Non-pigmented ciliary epithelial cell (primary cell): ENCODE data around the gene NCAPG2.
A peak's percentile ranks its signal among the peaks of the same experiment; 100 is the strongest.

Experiments used
- DNase-seq: peaks from one replicate; pipeline ENCODE4 v3.0.0-alpha.2; 2010; ENCODE audit warnings: low read depth

NCAPG2 gene

DNA sequence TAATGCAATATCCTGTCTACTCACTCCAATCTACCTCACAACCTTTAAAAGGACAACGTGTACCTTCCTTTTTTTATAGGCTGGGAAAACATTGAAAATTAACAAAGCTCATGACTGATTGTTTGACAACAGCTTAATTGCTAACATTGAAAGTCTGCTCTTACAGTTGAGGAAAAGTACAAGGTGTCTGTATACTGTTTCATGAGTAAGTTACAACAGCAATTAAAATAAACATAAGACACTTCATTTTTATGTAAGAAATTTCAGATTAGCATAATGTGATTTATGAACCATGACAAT, 28.6 kb upstream of the NCAPG2 start:
- DNase-seq = no peak

GRCh38 chr7:158732494-158733219, 28.1 kb upstream of the NCAPG2 start:
- DNase-seq = no peak

DNA sequence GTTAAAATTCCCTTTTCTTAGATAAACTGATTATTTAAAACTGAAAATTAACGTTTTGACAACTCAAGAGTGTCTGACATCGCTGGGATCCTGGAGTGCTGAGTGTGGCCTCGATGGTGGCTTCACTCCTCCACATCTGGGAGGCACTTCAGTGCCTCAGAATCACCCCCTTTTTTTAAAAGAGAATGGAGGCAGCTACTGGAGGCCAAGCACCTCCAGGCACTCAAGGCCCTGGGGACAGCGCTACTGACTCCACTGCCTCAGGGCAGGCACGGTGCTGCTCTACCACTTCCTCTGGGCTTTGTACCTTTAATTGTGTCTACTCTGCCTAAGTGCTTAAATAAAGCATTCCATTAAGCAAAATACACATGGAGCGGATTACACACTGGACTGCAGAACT, 27.2 kb upstream of the NCAPG2 start:
- no peak for DNase-seq

GRCh38 chr7:158730383-158731346, 26.1 kb upstream of the NCAPG2 start:
- DNase-seq = no peak

- no peak for DNase-seq
Observed at GRCh38 chr7:158729646-158730382, 25.2 kb upstream of the NCAPG2 start.

- DNase-seq = no peak
Observed at GRCh38 chr7:158728911-158729645, 24.5 kb upstream of the NCAPG2 start.

GRCh38 chr7:158727690-158728089, 23.1 kb upstream of the NCAPG2 start:
- DNase-seq = no peak

DNA sequence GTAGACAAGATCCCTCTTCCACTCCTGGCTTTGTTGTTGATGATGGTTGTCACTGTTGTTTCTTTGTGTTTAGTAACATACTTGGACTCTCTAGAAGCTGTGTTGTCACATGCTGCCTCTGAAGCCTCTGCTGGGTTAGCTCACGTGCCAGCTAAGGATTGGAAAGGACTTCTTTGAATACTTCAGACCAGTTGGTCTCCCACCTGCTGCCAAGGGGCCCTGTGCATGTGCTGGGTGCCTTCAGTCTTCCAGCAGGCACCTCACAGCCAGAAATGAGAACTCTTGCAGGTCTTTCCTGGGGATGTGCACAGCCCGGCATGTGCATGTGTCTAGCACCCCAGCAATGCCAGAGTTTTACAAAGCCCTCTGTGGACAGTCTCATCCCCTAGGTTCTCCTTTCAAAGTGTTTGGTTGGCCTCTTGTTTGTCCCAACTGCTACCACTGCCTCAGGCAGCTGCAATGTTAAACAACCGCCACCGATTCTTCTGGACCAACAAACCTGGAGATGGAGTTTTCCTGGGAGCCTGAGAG, 21.7 kb upstream of the NCAPG2 start:
- no peak for DNase-seq

- no peak for DNase-seq
Observed at GRCh38 chr7:158725506-158725800, 20.8 kb upstream of the NCAPG2 start.

DNA sequence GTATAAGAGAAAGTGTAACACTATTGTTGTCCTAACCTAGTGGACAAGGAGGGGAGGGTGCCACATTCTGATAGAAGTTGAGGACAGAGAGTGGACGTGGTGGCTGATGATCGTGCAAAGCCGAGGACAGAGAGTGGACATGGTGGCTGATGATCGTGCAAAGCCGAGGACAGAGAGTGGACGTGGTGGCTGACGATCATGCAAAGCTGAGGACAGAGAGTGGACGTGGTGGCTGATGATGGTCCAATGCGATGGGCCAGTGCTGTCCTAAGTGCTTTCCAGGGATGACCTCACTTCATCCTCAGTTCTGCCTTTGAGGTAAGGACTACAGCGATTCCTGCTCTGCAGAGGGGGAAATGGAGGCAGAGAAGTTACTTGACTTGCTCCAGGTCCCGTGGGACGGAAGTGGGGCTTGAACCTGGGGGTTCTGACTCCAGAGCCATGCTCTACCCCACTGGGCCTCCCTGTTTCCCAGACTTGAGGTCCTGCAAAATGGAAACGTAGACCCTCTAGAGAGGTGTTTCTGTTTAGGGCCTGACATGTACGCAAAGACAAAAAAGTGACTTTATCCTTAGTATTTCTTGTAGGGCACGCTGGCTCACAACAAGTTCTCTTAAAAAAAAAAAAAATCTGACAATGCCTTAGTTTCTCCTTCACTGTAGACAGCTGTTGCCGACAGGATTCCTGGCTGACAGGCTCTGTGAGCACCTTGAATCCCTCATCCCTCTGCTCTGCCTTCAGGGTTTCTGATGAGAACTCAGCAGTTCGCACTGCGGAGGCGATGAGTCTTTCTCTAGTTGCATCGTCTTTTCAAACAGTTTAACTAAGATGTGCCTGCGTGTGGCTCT, 20.3 kb upstream of the NCAPG2 start:
- DNase-seq = no peak

DNA sequence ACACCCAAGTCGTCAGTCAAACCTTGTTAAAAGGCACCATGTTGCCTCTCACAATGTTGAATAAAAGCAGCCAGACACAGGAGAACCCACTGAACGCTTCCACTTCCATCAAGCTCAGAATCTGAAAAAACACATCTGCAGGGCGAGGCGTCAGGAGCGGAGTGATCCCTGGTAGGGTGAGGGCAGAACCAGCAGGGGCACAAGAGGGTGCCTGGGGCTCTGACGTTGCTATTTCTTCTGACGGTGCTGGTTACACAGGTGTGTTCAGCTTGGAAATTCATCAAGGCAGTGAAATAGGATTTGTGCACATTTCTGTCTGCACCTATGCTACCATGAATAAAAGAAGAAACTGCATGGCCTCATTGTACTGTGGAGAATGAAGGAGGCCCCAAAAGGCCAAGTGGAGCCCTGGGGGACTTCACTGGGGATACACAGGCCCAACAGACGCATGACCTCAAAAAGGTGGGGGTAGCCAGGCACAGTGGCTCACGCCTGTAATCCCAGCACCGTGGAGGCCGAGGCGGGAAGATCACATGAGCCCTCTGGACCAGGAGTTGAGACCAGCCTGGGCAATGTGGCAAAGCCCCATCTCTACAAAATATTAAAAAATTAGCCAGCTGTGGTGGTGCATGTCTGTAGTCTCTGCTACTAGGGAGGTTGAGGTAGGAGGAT, 19.2 kb upstream of the NCAPG2 start:
- no peak for DNase-seq

GRCh38 chr7:158723266-158723665, 18.7 kb upstream of the NCAPG2 start:
- no peak for DNase-seq

DNA sequence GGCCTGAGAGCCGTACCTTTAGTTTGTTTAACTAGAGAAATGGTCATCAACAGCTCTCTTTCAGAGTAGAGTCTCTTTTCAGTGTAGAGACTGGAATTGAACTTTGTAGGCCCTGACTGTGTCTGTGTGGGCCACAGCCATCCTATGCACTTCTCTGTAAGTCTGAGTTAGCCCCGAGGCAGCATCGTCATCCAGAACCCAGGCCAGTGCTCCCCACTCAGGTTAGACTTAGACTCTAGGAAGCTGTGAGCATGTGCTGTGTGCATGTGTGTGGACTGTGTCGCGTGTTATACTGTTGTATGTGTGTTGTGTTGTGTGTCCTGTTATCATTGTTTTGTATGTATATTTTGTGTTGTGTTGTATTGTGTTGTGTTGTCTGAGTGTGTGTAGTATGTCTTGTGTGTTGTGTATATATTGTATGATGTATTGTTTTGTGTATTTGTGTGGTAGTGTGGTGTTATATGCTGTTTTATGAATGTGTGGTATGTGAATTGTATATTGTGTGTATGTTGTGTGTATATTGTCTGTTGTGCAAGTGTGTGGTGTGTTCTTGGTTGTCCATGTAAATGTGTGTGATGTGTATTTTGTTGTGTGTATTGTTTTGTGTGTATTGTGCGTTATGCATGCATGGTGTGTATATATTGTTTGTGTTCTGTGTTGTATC, 18.1 kb upstream of the NCAPG2 start:
- DNase-seq = no peak

DNA sequence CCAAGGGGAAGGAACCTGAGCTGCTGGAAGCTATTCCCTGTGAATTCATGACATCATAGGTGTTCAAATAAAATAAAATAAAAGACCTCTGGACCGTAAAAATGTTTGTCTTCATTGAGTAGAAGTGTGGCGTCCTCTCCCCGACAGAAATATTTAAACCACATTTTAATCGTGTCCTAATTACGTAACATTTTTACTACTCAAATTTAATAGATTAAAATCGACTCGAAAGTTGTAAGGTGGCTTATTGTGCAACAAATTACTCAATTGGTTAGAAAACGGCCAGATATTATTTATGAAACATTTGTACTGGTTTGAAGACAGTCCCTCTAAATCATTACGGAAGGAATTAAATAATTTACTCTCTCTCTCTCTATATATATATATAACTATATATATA, 15.5 kb upstream of the NCAPG2 start:
- no peak for DNase-seq

DNA sequence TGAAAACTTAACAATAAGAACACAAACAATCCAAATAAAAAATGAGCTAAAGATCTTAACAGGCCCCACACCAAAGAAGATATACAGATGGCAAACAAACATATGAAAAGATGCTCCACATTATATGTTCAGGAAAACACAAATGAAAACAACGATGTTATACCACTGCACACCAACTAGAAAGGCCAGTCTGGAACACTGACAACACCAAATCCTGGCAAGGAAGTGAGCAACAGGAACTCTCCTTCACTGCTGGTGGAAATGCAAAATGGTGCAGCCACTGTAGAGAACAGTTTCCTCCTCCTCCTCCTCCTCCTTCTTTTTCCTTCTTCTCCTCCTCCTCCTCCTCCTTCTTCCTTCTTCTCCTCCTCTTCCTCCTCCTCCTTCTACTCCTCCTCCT, 12.2 kb upstream of the NCAPG2 start:
- DNase-seq = no peak

- peak; percentile 66 for DNase-seq
Observed at GRCh38 chr7:158710651-158711102, 6.1 kb upstream of the NCAPG2 start.

DNA sequence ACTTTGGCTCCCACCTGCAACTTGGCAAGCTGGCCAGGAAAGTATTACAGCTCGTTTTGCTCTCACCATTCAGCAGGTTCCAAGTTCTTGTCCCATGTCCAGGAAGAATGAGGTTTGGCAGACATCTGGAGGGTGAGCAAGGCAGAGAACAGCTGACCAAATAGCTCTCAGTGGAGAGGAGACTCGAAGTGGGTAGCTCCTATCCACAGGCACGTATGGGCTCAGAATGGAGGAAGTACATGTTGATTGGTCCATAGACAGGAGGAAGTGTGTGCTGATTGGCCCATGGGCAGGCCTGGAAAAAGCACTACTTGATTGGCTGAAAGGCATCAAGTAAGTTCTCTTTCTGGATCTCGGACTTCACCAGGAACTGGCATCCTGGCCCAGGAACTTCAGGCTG, 3.0 kb upstream of the NCAPG2 start:
- no peak for DNase-seq

GRCh38 chr7:158706710-158707590, 2.3 kb upstream of the NCAPG2 start:
- no peak for DNase-seq

GRCh38 chr7:158706273-158706704, 1.7 kb upstream of the NCAPG2 start:
- no peak for DNase-seq
